Measurements from ENCODE around the gene ARHGEF39.

The ARHGEF39 gene

GRCh38 chr9:35691757-35692301 lies 26.8 kb upstream of the ARHGEF39 start:
- DNase-seq (ENCODE audit: low read depth in 4 of 4, low spot score in 1 of 4): no peak

- DNase-seq (ENCODE audit: low read depth in 4 of 4, low spot score in 1 of 4): no peak
Measured at GRCh38 chr9:35691334-35691650, 26.3 kb upstream of the ARHGEF39 start.

- DNase-seq (ENCODE audit: low read depth in 4 of 4, low spot score in 1 of 4): no peak
Measured at GRCh38 chr9:35690614-35691333, 25.8 kb upstream of the ARHGEF39 start.

- DNase-seq (ENCODE audit: low read depth in 4 of 4, low spot score in 1 of 4): no peak
Measured at GRCh38 chr9:35690294-35690613, 25.3 kb upstream of the ARHGEF39 start.

GRCh38 chr9:35689542-35690293 lies 24.7 kb upstream of the ARHGEF39 start, which contains the start of gene TPM2:
Gene TPM2, minus strand, starts transcription at chr9:35689925. Its CDS starts 108 bp downstream, at chr9:35689817.
- no peak for DNase-seq (ENCODE audit: low read depth in 4 of 4, low spot score in 1 of 4)

- no peak for DNase-seq (ENCODE audit: low read depth in 4 of 4, low spot score in 1 of 4)
Measured at GRCh38 chr9:35688558-35689541, 23.9 kb upstream of the ARHGEF39 start.

- no peak for DNase-seq (ENCODE audit: low read depth in 4 of 4, low spot score in 1 of 4)
Measured at GRCh38 chr9:35687972-35688557, 23.1 kb upstream of the ARHGEF39 start.

GRCh38 chr9:35687306-35687705 lies 22.3 kb upstream of the ARHGEF39 start:
- DNase-seq (ENCODE audit: low read depth in 4 of 4, low spot score in 1 of 4): no peak

GRCh38 chr9:35686222-35687203 lies 21.5 kb upstream of the ARHGEF39 start:
- DNase-seq (ENCODE audit: low read depth in 4 of 4, low spot score in 1 of 4): no peak

- no peak for DNase-seq (ENCODE audit: low read depth in 4 of 4, low spot score in 1 of 4)
Measured at GRCh38 chr9:35685506-35685905, 20.5 kb upstream of the ARHGEF39 start.

- no peak for DNase-seq (ENCODE audit: low read depth in 4 of 4, low spot score in 1 of 4)
Measured at GRCh38 chr9:35684921-35685320, 19.9 kb upstream of the ARHGEF39 start.

- DNase-seq (ENCODE audit: low read depth in 4 of 4, low spot score in 1 of 4): no peak
Measured at GRCh38 chr9:35683323-35683722, 18.3 kb upstream of the ARHGEF39 start.

- DNase-seq (ENCODE audit: low read depth in 4 of 4, low spot score in 1 of 4): no peak
Measured at GRCh38 chr9:35682520-35683315, 17.7 kb upstream of the ARHGEF39 start.

- no peak for DNase-seq (ENCODE audit: low read depth in 4 of 4, low spot score in 1 of 4)
Measured at GRCh38 chr9:35682051-35682450, 17.1 kb upstream of the ARHGEF39 start.

- no peak for DNase-seq (ENCODE audit: low read depth in 4 of 4, low spot score in 1 of 4)
Measured at GRCh38 chr9:35681341-35682002, 16.5 kb upstream of the ARHGEF39 start.

GRCh38 chr9:35680331-35681105 lies 15.5 kb upstream of the ARHGEF39 start:
- DNase-seq (ENCODE audit: low read depth in 4 of 4, low spot score in 1 of 4): no peak

GRCh38 chr9:35679766-35680330 lies 14.9 kb upstream of the ARHGEF39 start:
- DNase-seq (ENCODE audit: low read depth in 4 of 4, low spot score in 1 of 4): no peak
